HG02840 (cell line): ENCODE measurements around the gene MYH7B.

Experiments
- ATAC-seq: cut with Tn5 transposase; IDR thresholded peaks from one replicate; pipeline ENCODE4 v1.9.1; 2021; ENCODE audit warnings: mild to moderate bottlenecking, moderate library complexity, moderate number of reproducible peaks; ENCODE audit not compliant: unreplicated experiment, low FRiP score

MYH7B gene

DNA sequence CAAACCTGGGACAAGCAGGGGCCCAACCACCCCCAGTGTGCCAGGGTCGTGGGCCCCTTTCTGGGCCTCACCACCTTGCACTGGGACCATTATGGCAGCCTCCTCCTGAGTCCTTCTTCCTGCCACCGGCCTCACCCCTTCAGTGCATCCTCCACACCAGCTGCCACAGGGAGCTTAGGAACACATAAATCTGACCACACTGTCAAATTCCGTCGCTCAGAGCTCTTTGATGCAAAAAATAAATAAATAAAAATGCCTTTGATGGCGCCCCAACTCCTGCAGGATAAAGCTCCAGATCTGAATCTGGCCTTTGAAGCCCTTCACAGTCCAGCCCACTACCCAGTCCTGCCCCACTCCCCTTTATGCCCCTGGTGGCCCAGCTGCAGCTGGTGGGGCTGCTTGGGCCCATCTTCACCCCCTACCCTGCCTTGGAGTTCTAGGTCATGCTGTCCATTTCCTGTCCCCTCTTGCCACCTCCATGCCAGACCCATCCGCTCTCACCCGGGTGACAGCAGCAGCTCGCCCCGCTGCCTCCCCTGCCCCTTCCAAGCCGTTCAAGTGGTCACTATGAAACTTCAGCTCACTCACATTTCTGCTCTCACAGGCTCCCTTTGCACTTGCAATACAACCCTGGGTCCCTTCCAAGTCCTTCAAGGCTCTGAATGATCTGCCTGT lies 16.0 kb downstream of the MYH7B start:
- no peak for ATAC-seq

DNA sequence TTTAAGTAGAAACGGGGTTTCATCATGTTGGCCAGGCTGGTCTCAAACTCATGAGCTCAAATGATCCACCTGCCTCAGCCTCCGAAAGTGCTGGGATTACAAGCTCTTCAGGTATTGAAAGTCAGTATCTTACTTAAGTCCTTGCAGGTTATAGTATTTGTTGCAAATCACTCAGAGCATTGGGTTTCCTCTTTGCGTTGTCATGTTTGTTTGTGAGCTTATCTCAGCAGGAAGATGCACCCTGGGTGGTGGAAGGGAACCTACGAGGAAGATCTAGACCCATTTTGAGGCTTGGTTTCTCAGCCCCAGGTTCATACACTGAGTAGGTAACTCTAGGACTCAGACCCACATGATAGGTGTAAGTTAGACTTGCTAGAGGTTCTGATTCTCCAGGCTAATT lies 18.6 kb downstream of the MYH7B start:
- ATAC-seq = no peak

- no peak for ATAC-seq
These were observed 20.6 kb downstream of the MYH7B start for GRCh38 chr20:34976286-34976685.

GRCh38 chr20:34977365-34978091 lies 21.9 kb downstream of the MYH7B start:
- no peak for ATAC-seq

- no peak for ATAC-seq
These were observed 22.6 kb downstream of the MYH7B start for GRCh38 chr20:34978092-34978744.

- ATAC-seq = no peak
These were observed 23.9 kb downstream of the MYH7B start for GRCh38 chr20:34979366-34980153.

- no peak for ATAC-seq
These were observed 25.0 kb downstream of the MYH7B start for GRCh38 chr20:34980543-34981233.

DNA sequence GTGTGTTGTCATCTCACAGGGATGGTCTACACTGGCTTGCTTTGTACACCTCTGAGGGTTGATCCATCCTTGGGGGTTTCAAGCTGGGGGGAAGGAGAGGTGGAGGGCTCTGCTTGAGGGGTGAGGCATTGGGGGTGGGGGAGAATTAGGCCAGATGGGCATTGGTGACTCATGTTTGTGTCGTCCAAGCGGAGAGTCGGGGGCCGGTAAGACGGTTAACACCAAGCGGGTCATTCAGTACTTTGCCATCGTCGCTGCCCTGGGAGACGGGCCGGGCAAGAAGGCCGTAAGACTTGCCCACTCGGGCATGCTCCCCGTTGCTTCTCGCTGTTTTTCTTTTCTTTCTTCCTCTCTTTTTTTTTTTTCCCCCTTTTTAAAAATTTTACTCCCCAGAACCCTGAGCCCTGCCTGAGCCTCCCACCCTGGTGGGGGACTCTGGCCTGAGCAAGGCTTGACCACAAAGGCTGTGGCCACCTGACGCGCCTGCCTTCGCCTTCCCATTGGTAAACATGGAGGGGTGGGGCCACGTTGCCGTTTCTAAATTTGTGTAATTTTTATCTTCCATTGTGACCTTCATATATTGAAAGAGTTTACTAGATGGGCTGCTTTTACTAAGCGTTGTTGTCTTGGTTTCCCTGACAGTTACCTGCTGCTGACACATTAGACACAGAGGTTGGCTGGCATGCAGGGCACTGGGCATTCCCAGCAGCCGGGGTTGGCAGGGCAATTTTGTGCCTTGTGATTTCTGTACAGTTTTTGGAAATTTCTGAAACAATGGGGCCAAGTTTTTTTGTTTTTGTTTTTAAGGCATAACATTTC lies 26.8 kb downstream of the MYH7B start:
- no peak for ATAC-seq

- no peak for ATAC-seq
These were observed 27.6 kb downstream of the MYH7B start for GRCh38 chr20:34983089-34983820.

DNA sequence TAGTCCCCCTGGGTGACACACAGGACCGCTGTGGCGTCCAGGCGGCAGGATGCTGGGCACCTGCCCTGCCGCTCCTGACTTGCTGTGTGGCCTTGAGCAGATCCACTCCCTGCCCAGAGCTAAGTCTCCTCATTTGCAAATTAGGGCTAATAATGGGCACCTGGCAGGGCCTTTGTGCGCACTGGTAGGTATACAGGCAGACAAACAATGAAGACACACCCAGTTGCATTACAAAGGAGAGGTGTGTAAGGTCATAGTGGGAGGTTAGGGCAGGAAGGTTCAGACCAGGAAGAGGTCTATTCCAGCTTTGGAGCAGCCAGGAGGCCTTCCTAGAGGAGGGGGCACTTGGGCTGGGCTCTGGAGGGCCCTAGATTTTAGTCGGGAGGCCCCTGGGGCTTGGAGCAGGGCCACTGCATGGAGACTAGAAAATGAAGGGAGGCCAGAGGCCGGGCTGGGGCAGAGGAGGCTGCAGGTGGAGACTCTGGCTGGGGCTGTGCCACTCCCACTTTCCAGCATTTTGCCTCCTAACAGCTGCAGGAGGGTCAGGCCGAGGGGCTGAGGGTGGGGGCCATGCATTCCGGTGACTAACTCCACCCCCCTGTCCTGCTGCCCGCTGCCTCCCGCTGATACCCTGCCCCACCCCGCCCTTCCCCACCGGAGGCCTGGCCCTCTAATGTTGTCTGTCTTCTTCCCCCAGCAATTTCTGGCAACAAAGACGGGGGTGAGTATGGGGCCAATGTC lies 28.5 kb downstream of the MYH7B start:
- no peak for ATAC-seq

DNA sequence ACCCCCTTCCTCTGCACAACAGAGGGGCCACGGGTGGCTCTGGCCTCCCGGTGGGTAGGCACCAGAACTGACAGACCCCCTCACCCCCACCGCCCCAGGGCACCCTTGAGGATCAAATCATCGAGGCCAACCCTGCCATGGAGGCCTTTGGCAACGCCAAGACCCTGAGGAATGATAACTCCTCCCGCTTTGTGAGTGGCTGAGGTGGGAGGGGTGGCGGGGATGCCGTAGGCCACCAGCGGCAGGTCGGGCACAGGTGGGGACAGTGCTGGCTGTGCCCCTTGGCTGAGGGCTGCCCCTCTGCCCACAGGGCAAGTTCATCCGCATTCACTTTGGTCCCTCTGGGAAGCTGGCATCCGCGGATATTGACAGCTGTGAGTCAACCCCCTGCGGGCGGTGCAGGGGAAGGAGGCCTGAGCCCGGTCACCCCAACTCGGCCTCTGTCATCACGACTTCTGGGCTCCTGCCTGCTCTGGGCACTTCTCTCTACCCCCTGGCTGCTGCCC lies 29.1 kb downstream of the MYH7B start:
- no peak for ATAC-seq

- ATAC-seq = no peak
These were observed 30.0 kb downstream of the MYH7B start for GRCh38 chr20:34985461-34986310.

GRCh38 chr20:34986311-34987287 lies 30.9 kb downstream of the MYH7B start:
- no peak for ATAC-seq

DNA sequence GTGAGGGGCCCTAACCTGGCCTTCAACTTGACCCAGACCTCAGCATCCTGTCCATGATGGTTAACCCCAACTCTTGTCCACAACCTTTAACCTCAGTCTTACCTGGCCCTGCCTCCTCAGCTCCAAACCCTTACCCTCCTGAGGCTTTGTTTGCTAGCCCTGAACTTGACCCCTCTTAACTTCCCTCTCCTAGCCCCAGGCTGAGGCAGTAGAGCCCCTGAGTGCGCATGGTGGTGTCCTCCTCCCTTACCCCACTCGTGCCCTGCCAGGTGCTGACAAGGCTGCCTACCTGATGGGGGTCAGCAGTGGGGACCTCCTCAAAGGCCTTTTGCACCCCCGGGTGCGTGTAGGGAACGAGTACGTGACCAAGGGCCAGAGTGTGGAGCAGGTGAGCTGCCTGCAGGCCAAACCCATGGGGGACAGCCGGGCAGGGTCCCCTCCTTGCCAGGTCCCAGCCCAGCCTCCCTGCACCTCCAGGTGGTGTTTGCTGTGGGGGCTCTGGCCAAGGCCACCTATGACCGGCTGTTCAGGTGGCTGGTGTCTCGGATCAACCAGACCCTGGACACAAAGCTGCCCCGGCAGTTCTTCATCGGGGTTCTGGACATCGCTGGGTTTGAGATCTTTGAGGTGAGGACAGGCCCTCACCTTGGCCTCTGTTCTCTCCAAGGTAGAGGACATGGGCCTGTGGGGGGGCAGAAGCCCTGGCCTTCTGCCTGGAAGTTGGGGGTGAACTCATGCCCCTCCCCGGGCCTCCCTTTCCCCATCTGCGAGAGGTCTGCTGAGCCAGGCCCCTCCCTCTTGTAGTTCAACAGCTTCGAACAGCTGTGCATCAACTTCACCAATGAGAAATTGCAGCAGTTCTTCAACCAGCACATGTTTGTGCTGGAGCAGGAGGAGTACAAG lies 31.9 kb downstream of the MYH7B start:
- ATAC-seq = no peak

DNA sequence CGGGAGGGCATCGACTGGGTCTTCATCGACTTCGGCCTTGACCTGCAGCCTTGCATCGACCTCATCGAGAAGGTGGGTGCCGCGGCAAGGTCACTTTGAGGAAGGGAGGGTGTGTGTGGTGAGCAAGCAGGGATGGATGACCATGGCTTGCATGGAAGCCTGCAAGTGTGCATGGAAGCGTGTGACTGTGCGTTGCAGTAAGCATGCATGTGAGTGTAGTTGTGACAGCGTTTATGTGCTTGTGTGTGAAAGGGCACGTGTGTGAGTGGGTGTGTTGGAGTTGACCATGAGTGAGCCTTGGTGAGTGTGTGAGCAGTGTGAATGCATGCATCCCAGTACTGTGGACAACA lies 32.5 kb downstream of the MYH7B start:
- ATAC-seq = no peak
